Measurements from ENCODE around the gene HS2ST1.

GRCh38 chr1:87131809-87132283 lies 217.4 kb downstream of the HS2ST1 start:
- TF ChIP-seq SP1 (IDR thresholded peaks at IDR 0.05): no peak
- no peak for TF ChIP-seq LEF1 (IDR thresholded peaks at IDR 0.05; ENCODE audit: borderline replicate concordance)
- TF ChIP-seq TARDBP (IDR thresholded peaks at IDR 0.05): 0 out of 2 replicates have a peak, but pooled peaks have one; percentile 33
